Gastrocnemius medialis (tissue), 4 donors: Measurements from ENCODE around the gene MRPL28. TPM values are rescaled to one million over a fixed set of nuclear protein-coding genes. Genes with fewer than 3 reads are reported as not detected.

Experiments
- ATAC-seq, 2 donors: fragments of 150-250 bp; one replicate each; pipeline ENCODE4 v1.9.1; 2016
- DNase-seq, 2 donors: peaks; one replicate each; pipeline ENCODE4 v3.0.0-alpha.2; 2019
- H3K27ac ChIP-seq, 4 donors: fragments of 200-600 bp; sonication (generic); 1 replicate in 1 of 4; 2 replicates in 3 of 4; pipeline ENCODE4 v1.5.1; 2016 to 2018; ENCODE audit warnings: mild to moderate bottlenecking in 2 of 4, moderate library complexity in 1 of 4
- H3K27me3 ChIP-seq, 3 donors: fragments of 200-600 bp; sonication (generic) in 2 of 3; 1 replicate in 1 of 3; 2 replicates in 2 of 3; pipeline versions ENCODE4 v1.5.1 to v1.6.0; 2016 to 2019; ENCODE audit warnings: mild to moderate bottlenecking in 1 of 3, moderate library complexity in 1 of 3
- H3K36me3 ChIP-seq, 2 donors: fragments of 200-600 bp; sonication (generic) in 1 of 2; one replicate each; pipeline ENCODE4 v1.5.1; 2017 to 2018
- H3K4me1 ChIP-seq, 2 donors: fragments of 200-600 bp; sonication (generic) in 1 of 2; one replicate each; pipeline ENCODE4 v1.5.1; 2016 to 2017; ENCODE audit warnings: mild to moderate bottlenecking in 2 of 2
- H3K4me3 ChIP-seq, 4 donors: fragments of 200-600 bp; sonication (generic) in 3 of 4; 1 replicate in 1 of 4; 2 replicates in 3 of 4; pipeline ENCODE4 v1.5.1; 2016 to 2019; ENCODE audit warnings: mild to moderate bottlenecking in 2 of 4
- H3K9me3 ChIP-seq, 3 donors: fragments of 200-600 bp; sonication (generic) in 2 of 3; 1 replicate in 1 of 3; 2 replicates in 2 of 3; pipeline ENCODE4 v1.5.1; 2016 to 2019
- CTCF ChIP-seq, 5 experiments: fragments of 450-650 bp in 3 of 5; fragments of 200-600 bp in 2 of 5; sonication (generic) in 2 of 5; IDR thresholded peaks in 4 of 5; conservative IDR thresholded peaks in 1 of 5; 1 replicate in 4 of 5; 2 replicates in 1 of 5; pipeline ENCODE4 v1.5.1; 2016 to 2019; ENCODE audit warnings: antibody characterized with exemption in 5 of 5, mild to moderate bottlenecking in 3 of 5, moderate library complexity in 3 of 5
- POLR2A ChIP-seq, 2 donors: fragments of 450-650 bp; IDR thresholded peaks; one replicate each; pipeline ENCODE4 v1.6.1; 2017; ENCODE audit warnings: antibody characterized with exemption in 2 of 2, mild to moderate bottlenecking in 2 of 2, moderate library complexity in 2 of 2
- in situ Hi-C, 4 donors: fragments of 200-750 bp; cut with MboI; loops; one replicate each; pipeline versions ENCODE4 v1.15.0 to v1.8.0; 2017; ENCODE audit warnings: low sequenced_read_pairs in 4 of 4
- intact Hi-C: fragments of 100-400 bp; cut with DNase I; formaldehyde crosslinking; loops from one replicate; pipeline ENCODE4 v1.15.1; 2023; ENCODE audit warnings: low total_unique reads
- total RNA-seq, 4 donors: library from RNA; depleted of rRNA; stranded (reverse); fragments of >200 nt; gene quantifications; one replicate each; pipeline versions ENCODE4 v1.1.0 to v1.2.3, GENCODE V29; 2016

MRPL28 gene
- total RNA-seq, 4 donors from 2014 or later, result 72.8 to 122 (median 87.4) TPM

- no peak for TF ChIP-seq POLR2A (IDR thresholded peaks at IDR 0.05)
- no peak for TF ChIP-seq CTCF (IDR thresholded peaks at IDR 0.05 in 4 of 5, conservative IDR thresholded peaks at IDR 0.05 in 1 of 5)
- no peaks in the 10 kb centered on the region for H3K36me3 ChIP-seq
- no peak for DNase-seq
- intact Hi-C loops, result no loop called here
- H3K4me1 ChIP-seq, result no peaks in the 10 kb centered on the region
- H3K27ac ChIP-seq, result no peak overlapping the region
- H3K4me3 ChIP-seq, result no peak overlapping the region
- no peak for ATAC-seq
- peaks cover 0 to 18% (median 7%) of the 10 kb centered on the region in 3 donors for H3K27me3 ChIP-seq
- H3K9me3 ChIP-seq, result no peaks in the 10 kb centered on the region
- in situ Hi-C loops, result no loop called here
Observed at GRCh38 chr16:361341-361871, 8.9 kb downstream of the MRPL28 start.

- no peak overlapping the region for H3K27ac ChIP-seq
- DNase-seq, result no peak
- ATAC-seq, result no peak
- H3K4me3 ChIP-seq, result no peak overlapping the region
- H3K4me1 ChIP-seq, result no peaks in the 10 kb centered on the region
- intact Hi-C loops (no loop called here), in situ Hi-C loops (no loop called here)
- H3K27me3 ChIP-seq, result peaks cover 0 to 18% (median 7%) of the 10 kb centered on the region in 3 donors
- H3K36me3 ChIP-seq, result no peaks in the 10 kb centered on the region
- no peaks in the 10 kb centered on the region for H3K9me3 ChIP-seq
- TF ChIP-seq POLR2A (IDR thresholded peaks at IDR 0.05), result no peak
- TF ChIP-seq CTCF (IDR thresholded peaks at IDR 0.05 in 4 of 5, conservative IDR thresholded peaks at IDR 0.05 in 1 of 5), result no peak
Observed at GRCh38 chr16:360698-361336, 9.5 kb downstream of the MRPL28 start.

DNA sequence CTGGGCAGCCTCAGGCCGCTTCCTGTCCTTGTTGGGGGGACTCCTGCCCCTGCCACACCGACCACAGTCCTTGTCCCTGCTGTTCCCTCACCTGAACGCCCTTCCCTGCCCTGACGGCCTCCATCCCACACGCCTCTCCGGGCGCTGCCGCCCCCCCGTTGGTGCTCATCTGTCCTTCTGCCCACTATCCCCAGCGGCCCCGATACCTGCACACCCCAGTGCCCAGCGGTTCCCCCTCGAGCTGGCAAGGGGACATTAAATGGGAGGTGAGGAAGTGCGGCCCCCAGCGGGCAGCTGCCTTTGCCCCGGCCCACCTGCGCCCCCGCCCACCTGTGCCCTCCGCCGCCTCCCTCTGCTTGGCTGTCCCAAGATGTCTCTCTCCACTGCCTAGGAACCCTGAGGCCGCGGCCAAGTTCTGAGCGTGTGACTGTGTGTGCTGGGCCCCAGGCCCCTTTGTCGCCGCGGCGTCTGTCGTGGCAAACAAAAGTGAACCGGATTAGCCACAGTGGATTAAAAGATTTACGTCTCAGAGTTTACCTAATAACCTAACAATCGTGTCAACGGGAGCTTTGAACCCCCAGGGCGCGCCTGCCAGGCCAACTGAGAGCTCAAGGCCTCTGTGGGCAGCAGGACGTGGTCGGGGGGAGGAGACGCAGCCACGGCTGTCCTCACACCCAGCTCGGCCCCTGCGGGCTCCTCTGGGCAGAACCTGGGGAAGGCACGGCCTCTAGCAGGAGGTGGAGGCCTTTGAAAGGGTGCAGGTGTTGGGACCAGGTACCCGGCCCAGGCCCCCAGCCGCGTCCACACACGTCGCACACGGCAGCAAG is 10.3 kb downstream of the MRPL28 start:
- no peak overlapping the region for H3K4me3 ChIP-seq
- H3K27me3 ChIP-seq, result peaks cover 0 to 17% (median 7%) of the 10 kb centered on the region in 3 donors
- in situ Hi-C loops (no loop called here), intact Hi-C loops (no loop called here)
- DNase-seq (no peak), ATAC-seq (no peak)
- H3K9me3 ChIP-seq, result no peaks in the 10 kb centered on the region
- no peaks in the 10 kb centered on the region for H3K36me3 ChIP-seq
- no peak for TF ChIP-seq POLR2A (IDR thresholded peaks at IDR 0.05)
- no peak for TF ChIP-seq CTCF (IDR thresholded peaks at IDR 0.05 in 4 of 5, conservative IDR thresholded peaks at IDR 0.05 in 1 of 5)
- H3K27ac ChIP-seq, result no peak overlapping the region
- no peaks in the 10 kb centered on the region for H3K4me1 ChIP-seq

DNA sequence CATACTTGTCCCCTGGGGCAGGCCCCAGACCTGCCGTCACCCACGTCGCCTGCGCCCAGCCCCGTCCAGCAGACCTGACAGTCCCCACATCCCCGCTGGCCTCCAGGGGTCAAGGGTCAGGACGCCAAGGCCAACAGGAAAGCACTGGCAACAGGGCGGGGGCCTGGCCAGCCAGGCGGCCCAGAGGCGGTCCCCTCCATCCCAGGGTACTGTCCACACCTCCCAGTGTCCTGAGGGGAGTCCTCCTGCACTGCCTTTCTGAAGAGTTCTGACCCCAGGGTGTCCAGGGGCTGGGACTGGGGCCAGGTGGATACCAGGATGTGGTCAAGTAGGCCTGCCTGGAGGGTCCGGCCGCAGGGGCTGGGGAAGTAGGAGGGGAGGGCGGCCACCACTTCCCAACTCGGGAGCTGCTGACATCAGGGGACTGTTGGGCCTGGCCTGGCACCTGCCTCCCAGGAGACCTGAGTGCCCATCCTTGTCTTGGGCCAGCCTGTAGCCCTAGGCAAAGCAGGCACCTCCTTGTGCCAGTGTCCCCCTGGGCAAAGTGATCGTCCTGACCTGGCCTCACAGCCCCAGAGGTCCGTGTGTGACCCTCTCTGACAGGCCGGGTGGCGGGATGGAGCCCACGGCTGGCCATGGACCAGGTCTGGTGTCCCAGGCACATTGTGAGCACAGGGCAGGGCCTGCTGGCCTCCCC is 11.1 kb downstream of the MRPL28 start:
- TF ChIP-seq CTCF (IDR thresholded peaks at IDR 0.05 in 4 of 5, conservative IDR thresholded peaks at IDR 0.05 in 1 of 5), result no peak
- TF ChIP-seq POLR2A (IDR thresholded peaks at IDR 0.05), result no peak
- no peaks in the 10 kb centered on the region for H3K36me3 ChIP-seq
- peaks cover 0 to 9% (median 0%) of the 10 kb centered on the region in 3 donors for H3K27me3 ChIP-seq
- no peak overlapping the region for H3K4me3 ChIP-seq
- in situ Hi-C loops, result no loop called here
- no peaks in the 10 kb centered on the region for H3K4me1 ChIP-seq
- ATAC-seq (no peak), DNase-seq (no peak)
- no peak overlapping the region for H3K27ac ChIP-seq
- intact Hi-C loops, result no loop called here
- no peaks in the 10 kb centered on the region for H3K9me3 ChIP-seq
